K562 (cell line): ENCODE measurements around the gene GALNT17. TPM values are rescaled to one million over a fixed set of nuclear protein-coding genes. Genes with fewer than 3 reads are reported as not detected.

ENCODE experiments used
- ATAC-seq: fragments of 200-7000 bp; cut with Tn5 transposase; 3 replicates; pipeline ENCODE4 v1.9.1; 2020; ENCODE audit warnings: moderate library complexity
- BruUV-seq: library from RNA; stranded (reverse); fragments of 400-500 nt; replicated peaks from 2 replicates; lab custom pipeline; 2021; lab: Mats Ljungman, UMichigan
- CTCF ChIA-PET: fragments of 300-600 bp; formaldehyde crosslinking; extraction: SDS; loops from one replicate; lab custom pipeline; 2021; ENCODE audit warnings: low intra/inter-chr PET ratio; lab: Yijun Ruan, JAX
- POLR2A ChIA-PET: fragments of 300-600, 350-650 bp; sonication (Branson Sonifier 250); formaldehyde crosslinking; extraction: SDS; loops from one replicate; lab custom pipeline; 2021; ENCODE audit warnings: antibody characterized with exemption, inconsistent platforms; lab: Yijun Ruan, JAX
- DNase-seq, 4 experiments: peaks; one replicate each; pipeline versions ENCODE4 v3.0.0 to v3.0.0-alpha.2; 2011 to 2018; ENCODE audit warnings: low spot score in 3 of 4, mixed read lengths in 3 of 4; ENCODE audit errors: extremely low read depth in 1 of 4
- FAIRE-seq: peaks from 2 replicates; lab custom pipeline; 2011; peaks lifted over from hg19 to GRCh38; lab: Jason Lieb, UNC
- H2AFZ ChIP-seq: 2 replicates; pipeline ENCODE4 v1.6.0; 2011; ENCODE audit warnings: low read depth, low read length, control low read depth, inconsistent platforms
- H3K27ac ChIP-seq: fragments of 200-600 bp; 3 replicates; pipeline ENCODE4 v1.8.0; 2011; ENCODE audit warnings: low read depth, mild to moderate bottlenecking, control low read depth, inconsistent platforms, low read length, moderate library complexity, mixed read lengths; ENCODE audit errors: extremely low read depth
- H3K27me3 ChIP-seq, 2 experiments: fragments of 300-600 bp in 1 of 2; 2 replicates in 1 of 2; 3 replicates in 1 of 2; pipeline versions ENCODE4 v1.6.0 to v1.8.0; 2011; ENCODE audit warnings: inconsistent platforms in 2 of 2, low read length in 2 of 2, mild to moderate bottlenecking in 1 of 2, mixed read lengths in 1 of 2, moderate library complexity in 1 of 2; ENCODE audit not compliant: control insufficient read depth in 2 of 2, insufficient read depth in 2 of 2
- H3K36me3 ChIP-seq: fragments of 300-600 bp; 3 replicates; pipeline ENCODE4 v1.8.0; 2011; ENCODE audit warnings: mild to moderate bottlenecking, low read length, inconsistent platforms; ENCODE audit not compliant: control insufficient read depth, insufficient read depth
- H3K4me1 ChIP-seq, 2 experiments: fragments of 200-600 bp in 1 of 2; replicated peaks in 1 of 2; 2 replicates in 1 of 2; 3 replicates in 1 of 2; pipeline versions ENCODE4 v1.5.1 to v1.8.0; 2011; ENCODE audit warnings: inconsistent platforms in 2 of 2, low read length in 2 of 2, mild to moderate bottlenecking in 1 of 2, mixed read lengths in 1 of 2, moderate library complexity in 1 of 2; ENCODE audit not compliant: control insufficient read depth in 2 of 2, insufficient read depth in 2 of 2
- H3K4me2 ChIP-seq: 2 replicates; pipeline ENCODE4 v1.6.1; 2011; ENCODE audit warnings: low read length, control low read depth, inconsistent platforms, mixed read lengths; ENCODE audit not compliant: insufficient read depth
- H3K4me3 ChIP-seq: fragments of 200-600 bp; sonication (generic), shearing (Covaris generic); 2 replicates; pipeline ENCODE4 v1.5.1; 2016; ENCODE audit warnings: control low read depth, inconsistent platforms
- H3K79me2 ChIP-seq: fragments of 200-600 bp; 3 replicates; pipeline ENCODE4 v1.8.0; 2011; ENCODE audit warnings: low read length, inconsistent platforms; ENCODE audit not compliant: control insufficient read depth, insufficient read depth
- H3K9ac ChIP-seq, 2 experiments: 2 replicates each; pipeline versions ENCODE4 v1.6.0 to v1.6.1; 2011; ENCODE audit warnings: low read depth in 2 of 2, low read length in 2 of 2, control low read depth in 1 of 2, inconsistent platforms in 1 of 2, mild to moderate bottlenecking in 1 of 2, mixed read lengths in 1 of 2; ENCODE audit not compliant: insufficient read depth in 1 of 2
- H3K9me1 ChIP-seq: one replicate; pipeline ENCODE4 v1.6.0; 2011; ENCODE audit warnings: inconsistent platforms, mild to moderate bottlenecking, low read length, moderate library complexity; ENCODE audit not compliant: control insufficient read depth, insufficient read depth
- H3K9me3 ChIP-seq: replicated peaks from 2 replicates; pipeline ENCODE4 v1.5.1; 2011; ENCODE audit warnings: low read depth, low read length, inconsistent platforms; ENCODE audit not compliant: control insufficient read depth, insufficient read depth
- H4K20me1 ChIP-seq: replicated peaks from 2 replicates; pipeline ENCODE4 v1.6.1; 2011; ENCODE audit warnings: low read length, inconsistent platforms, mixed read lengths; ENCODE audit not compliant: control insufficient read depth, insufficient read depth
- CBX2 ChIP-seq: fragments of 200-600 bp; sonication (generic); IDR thresholded peaks from one replicate; pipeline ENCODE4 v1.6.1; 2012; ENCODE audit warnings: mild to moderate bottlenecking, low read length, inconsistent platforms; ENCODE audit not compliant: insufficient read depth, poor library complexity, severe bottlenecking
- CTBP1 ChIP-seq: fragments of 450-650 bp; IDR thresholded peaks from 2 replicates; pipeline ENCODE4 v1.6.1; 2016; ENCODE audit warnings: borderline replicate concordance
- KLF6 ChIP-seq: fragments of 250-450 bp; sonication (Bioruptor Pico); IDR thresholded peaks from 2 replicates; pipeline ENCODE4 v1.4.0; 2020; ENCODE audit warnings: mild to moderate bottlenecking, moderate library complexity, borderline replicate concordance
- MEIS2 ChIP-seq: fragments of 450-650 bp; IDR thresholded peaks from 2 replicates; pipeline ENCODE4 v1.6.1; 2014; ENCODE audit warnings: mild to moderate bottlenecking; ENCODE audit not compliant: partially characterized antibody
- PRPF4 ChIP-seq: fragments of 200-400 bp; formaldehyde crosslinking; IDR thresholded peaks from one replicate; pipeline ENCODE4 v1.6.1; 2017; ENCODE audit warnings: low read length, low read depth, mild to moderate bottlenecking; ENCODE audit not compliant: insufficient read depth, poor library complexity, severe bottlenecking
- RBFOX2 ChIP-seq: fragments of 200-400 bp; formaldehyde crosslinking; IDR thresholded peaks from 2 replicates; pipeline ENCODE4 v1.6.1; 2017; ENCODE audit warnings: low read depth, mild to moderate bottlenecking, low read length, moderate library complexity
- RBM17 ChIP-seq: fragments of 200-400 bp; formaldehyde crosslinking; IDR thresholded peaks from 2 replicates; pipeline ENCODE4 v1.6.1; 2017; ENCODE audit warnings: low read depth, mild to moderate bottlenecking, low read length, borderline replicate concordance
- RBM34 ChIP-seq: fragments of 200-400 bp; formaldehyde crosslinking; IDR thresholded peaks from 2 replicates; pipeline ENCODE4 v1.6.1; 2018; ENCODE audit warnings: low read length, borderline replicate concordance; ENCODE audit not compliant: insufficient read depth
- SMARCC2 ChIP-seq: fragments of 450-650 bp; IDR thresholded peaks from 2 replicates; pipeline ENCODE4 v1.6.1; 2017; ENCODE audit warnings: antibody characterized with exemption, moderate library complexity, mild to moderate bottlenecking, low read depth
- SNRNP70 ChIP-seq: fragments of 200-400 bp; formaldehyde crosslinking; optimal IDR thresholded peaks from 2 replicates; pipeline ENCODE3; 2017; ENCODE audit warnings: low read depth, low read length
- SREBF2 ChIP-seq: sonication (generic); formaldehyde crosslinking; IDR thresholded peaks from 2 replicates; pipeline ENCODE4 v1.4.0; 2020; ENCODE audit warnings: mild to moderate bottlenecking, missing genetic modification reagents
- WHSC1 ChIP-seq: IDR thresholded peaks from one replicate; pipeline ENCODE4 v1.6.1; 2012; ENCODE audit warnings: low read length, control low read depth, inconsistent platforms
- ZEB2 ChIP-seq: fragments of 450-650 bp; IDR thresholded peaks from 2 replicates; pipeline ENCODE4 v1.6.1; 2016
- ZHX1 ChIP-seq: fragments of 150-350 bp; conservative IDR thresholded peaks from 2 replicates; pipeline ENCODE4 v1.6.1; 2014; ENCODE audit warnings: low read length
- ZNF217 ChIP-seq: sonication (generic); formaldehyde crosslinking; IDR thresholded peaks from 2 replicates; pipeline ENCODE4 v1.8.0; 2022; ENCODE audit warnings: mild to moderate bottlenecking, missing genetic modification reagents
- ZNF586 ChIP-seq: fragments of 450-650 bp; formaldehyde crosslinking; conservative IDR thresholded peaks from 2 replicates; pipeline ENCODE4 v1.4.0; 2020; ENCODE audit warnings: mild to moderate bottlenecking, moderate library complexity
- whole genome bisulfite sequencing: fragments of 100-300 bp; shearing (Covaris generic); methylation state at CpG from one replicate; pipeline ENCODE4 v1.1.6; 2016; ENCODE audit warnings: low coverage, mixed read lengths; ENCODE audit not compliant: insufficient coverage; ENCODE audit errors: missing lambda C conversion rate; 5-methylcytosine and 5-hydroxymethylcytosine counted together
- in situ Hi-C: fragments of 300-500 bp; cut with MboI; formaldehyde crosslinking; loops from 4 replicates; pipeline ENCODE4 v1.15.0; 2018; ENCODE audit warnings: inconsistent platforms, mixed read lengths
- intact Hi-C: fragments of 100-400 bp; cut with micrococcal nuclease; formaldehyde crosslinking; loops from 2 replicates; pipeline ENCODE4 v1.14.2; 2022
- polyA plus RNA-seq, 8 experiments: library from polyadenylated mRNA; depleted of rRNA in 4 of 8; stranded (reverse) in 5 of 8; unstranded in 3 of 8; fragments of >200 nt; fragmentation: Nextera tagmentation in 2 of 8; fragmentation: Illumina TruSeq in 1 of 8; extraction: Ambion mirVana in 2 of 8; extraction: Trizol in 1 of 8; gene quantifications; 2 replicates each; pipeline versions ENCODE4 v1.2.1 to v1.2.3, GENCODE V29; 2011 to 2014; ENCODE audit warnings: inconsistent platforms in 1 of 8, missing spikeins in 1 of 8
- total RNA-seq, 7 experiments: library from RNA; depleted of rRNA in 6 of 7; stranded (reverse); fragments of >200 nt in 6 of 7; fragmentation: Illumina TruSeq in 2 of 7; extraction: Trizol in 2 of 7; gene quantifications; 2 replicates each; pipeline versions ENCODE4 v1.2.1 to v1.2.3, GENCODE V29; 2011 to 2021; ENCODE audit warnings: low replicate concordance in 1 of 7
- TF ChIP-seq, protein P1 (sequence below), 3 experiments: fragments of 200-800 bp in 1 of 3; sonication (Bioruptor generic) in 1 of 3; sonication (generic) in 1 of 3; formaldehyde crosslinking in 1 of 3; IDR thresholded peaks; 2 replicates each; pipeline versions ENCODE4 v1.6.1 to v1.8.0; 2016 to 2022; ENCODE audit warnings: mild to moderate bottlenecking in 2 of 3, missing compliant biosample characterization in 2 of 3, missing genetic modification characterization in 2 of 3, missing genetic modification reagents in 1 of 3
- TF ChIP-seq, protein P2 (sequence below): fragments of 250-450 bp; sonication (Bioruptor Pico); IDR thresholded peaks from 2 replicates; pipeline ENCODE4 v1.5.0; 2021; ENCODE audit warnings: mild to moderate bottlenecking, borderline replicate concordance

GALNT17 gene
- total and polyA plus RNA-seq, 9 of the 15 experiments (the other 6 are each of a cell fraction or from before 2014, with no cell fraction given): not detected

GRCh38 chr7:71327946-71328345 is 196.0 kb downstream of the GALNT17 start:
- 0% methylated on average over 5 of the region's 5 CpGs for WGBS
- Histone ChIP-seq H4K20me1 (no peaks in the 10 kb centered on the region), H3K9me1 (no peaks in the 10 kb centered on the region), H3K9me3 (no peaks in the 10 kb centered on the region), H3K4me2 (no peak overlapping the region), H3K4me1 (no peaks in the 10 kb centered on the region), H3K27ac (no peak overlapping the region), H3K27me3 (no peaks in the 10 kb centered on the region; a peak in 1 of 5 replicates), H2AFZ (no peak overlapping the region), H3K9ac (no peak overlapping the region), H3K36me3 (no peaks in the 10 kb centered on the region), H3K79me2 (no peaks in the 10 kb centered on the region), H3K4me3 (no peak overlapping the region)
- intact Hi-C loops (no loop called here), in situ Hi-C loops (no loop called here)
- no TSS peak for BruUV-seq
- ATAC-seq: no peak
- DNase-seq: no peak
- CTCF ChIA-PET: no interaction called here
- no peak for FAIRE-seq
- POLR2A ChIA-PET: no interaction called here
- TF ChIP-seq RBFOX2 (no peak), PRPF4 (no peak), ZNF586 (CRISPR knock-in tag) (no peak), SNRNP70 (no peak), SREBF2 (CRISPR knock-in tag) (no peak), CTBP1 (no peak), ZEB2 (no peak), ZHX1 (no peak), WHSC1 (no peak), RBM34 (no peak), RBM17 (no peak), MEIS2 (no peak), SMARCC2 (no peak), KLF6 (no peak), CBX2 (no peak), ZNF217 (CRISPR knock-in tag) (no peak)
- TF ChIP-seq, protein P1, sequence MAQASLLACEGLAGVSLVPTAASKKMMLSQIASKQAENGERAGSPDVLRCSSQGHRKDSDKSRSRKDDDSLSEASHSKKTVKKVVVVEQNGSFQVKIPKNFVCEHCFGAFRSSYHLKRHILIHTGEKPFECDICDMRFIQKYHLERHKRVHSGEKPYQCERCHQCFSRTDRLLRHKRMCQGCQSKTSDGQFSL (CRISPR knock-in tag; IDR thresholded peaks at IDR 0.05): no peak
- TF ChIP-seq, protein P1 (tag; IDR thresholded peaks at IDR 0.05): no peak
- TF ChIP-seq, protein P2, sequence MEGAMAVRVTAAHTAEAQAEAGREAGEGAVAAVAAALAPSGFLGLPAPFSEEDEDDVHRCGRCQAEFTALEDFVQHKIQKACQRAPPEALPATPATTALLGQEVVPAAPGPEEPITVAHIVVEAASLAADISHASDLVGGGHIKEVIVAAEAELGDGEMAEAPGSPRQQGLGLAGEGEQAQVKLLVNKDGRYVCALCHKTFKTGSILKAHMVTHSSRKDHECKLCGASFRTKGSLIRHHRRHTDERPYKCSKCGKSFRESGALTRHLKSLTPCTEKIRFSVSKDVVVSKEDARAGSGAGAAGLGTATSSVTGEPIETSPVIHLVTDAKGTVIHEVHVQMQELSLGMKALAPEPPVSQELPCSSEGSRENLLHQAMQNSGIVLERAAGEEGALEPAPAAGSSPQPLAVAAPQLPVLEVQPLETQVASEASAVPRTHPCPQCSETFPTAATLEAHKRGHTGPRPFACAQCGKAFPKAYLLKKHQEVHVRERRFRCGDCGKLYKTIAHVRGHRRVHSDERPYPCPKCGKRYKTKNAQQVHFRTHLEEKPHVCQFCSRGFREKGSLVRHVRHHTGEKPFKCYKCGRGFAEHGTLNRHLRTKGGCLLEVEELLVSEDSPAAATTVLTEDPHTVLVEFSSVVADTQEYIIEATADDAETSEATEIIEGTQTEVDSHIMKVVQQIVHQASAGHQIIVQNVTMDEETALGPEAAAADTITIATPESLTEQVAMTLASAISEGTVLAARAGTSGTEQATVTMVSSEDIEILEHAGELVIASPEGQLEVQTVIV (CRISPR knock-in tag): no peak
